Spinal cord (tissue), 10 donors: Measurements from ENCODE around the gene PRUNE2. TPM values are rescaled to one million over a fixed set of nuclear protein-coding genes. Genes with fewer than 3 reads are reported as not detected.
"Not testable (repeated sequence)": the region's sequence is repeated elsewhere in the genome, so short reads cannot be mapped to it uniquely, and the experiment has no call there.

Source experiments
- DNase-seq, 6 donors: peaks; one replicate each; pipeline versions ENCODE4 v3.0.0 to v3.0.0-alpha.2; 2013 to 2015; ENCODE audit warnings: low spot score in 6 of 6, low read depth in 4 of 6
- H3K27ac ChIP-seq: one replicate; pipeline ENCODE4 v1.5.1; 2013; ENCODE audit warnings: low read depth, low read length, control low read depth
- H3K27me3 ChIP-seq: one replicate; pipeline ENCODE4 v1.6.1; 2013; ENCODE audit warnings: low read length; ENCODE audit not compliant: control insufficient read depth, insufficient read depth
- H3K36me3 ChIP-seq: one replicate; pipeline ENCODE4 v1.6.1; 2013; ENCODE audit warnings: low read length; ENCODE audit not compliant: control insufficient read depth, insufficient read depth
- H3K4me1 ChIP-seq: one replicate; pipeline ENCODE4 v1.6.1; 2013; ENCODE audit warnings: low read length; ENCODE audit not compliant: control insufficient read depth, insufficient read depth
- H3K4me3 ChIP-seq: one replicate; pipeline ENCODE4 v1.5.1; 2013; ENCODE audit warnings: low read depth, low read length, control low read depth
- H3K9me3 ChIP-seq: one replicate; pipeline ENCODE4 v1.6.1; 2013; ENCODE audit warnings: low read length; ENCODE audit not compliant: control insufficient read depth, insufficient read depth
- WGBS: methylation state at CpG from one replicate; pipeline ENCODE4 v1.1.5; 2013; ENCODE audit warnings: missing lambda C conversion rate; ENCODE audit not compliant: insufficient coverage; 5-methylcytosine and 5-hydroxymethylcytosine counted together
- polyA plus RNA-seq, 2 donors: library from polyadenylated mRNA; unstranded; fragments of 120-200 nt; gene quantifications; one replicate each; pipeline ENCODE4 v1.2.1, GENCODE V29; 2013; ENCODE audit not compliant: insufficient read length in 2 of 2
- total RNA-seq, 2 donors: library from RNA; depleted of rRNA in 1 of 2; stranded (reverse); fragments of 120-200 nt in 1 of 2; fragments of >200 nt in 1 of 2; gene quantifications; one replicate each; pipeline versions ENCODE4 v1.2.3 to v1.2.4, GENCODE V29; 2013 to 2014
- donor health status: healthy.

The PRUNE2 gene
- total and polyA plus RNA-seq, 4 donors, result 19.7 to 166 (median 50.7) TPM

DNA sequence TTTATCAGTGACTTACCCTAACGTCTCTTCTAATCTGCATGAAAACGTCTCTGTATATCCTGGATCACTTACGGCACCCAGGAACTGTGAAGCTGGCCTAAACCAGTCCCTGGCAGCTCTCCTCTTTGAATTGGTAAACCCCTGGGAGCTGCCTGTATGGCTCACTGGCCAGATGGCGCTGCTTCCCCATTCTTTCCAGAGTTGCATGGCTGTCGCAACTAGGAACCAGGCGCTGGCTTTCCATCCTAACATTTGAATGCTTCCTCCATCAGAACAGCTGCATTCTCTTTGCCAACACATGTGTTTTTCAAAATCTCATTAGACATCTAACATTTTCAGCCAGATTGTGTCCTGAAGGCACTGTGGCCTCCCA is 149.7 kb downstream of the PRUNE2 start:
- no peaks in the 10 kb centered on the region for H3K9me3 ChIP-seq
- no peaks in the 10 kb centered on the region for H3K4me1 ChIP-seq
- H3K27ac ChIP-seq, result no peak overlapping the region
- no peaks in the 10 kb centered on the region for H3K27me3 ChIP-seq
- no peak overlapping the region for H3K4me3 ChIP-seq
- DNase-seq, result peak in 2 of 6 donors; percentile 44 to 82
- WGBS, result 35% methylated on average over 6 of the region's 6 CpGs
- no peaks in the 10 kb centered on the region for H3K36me3 ChIP-seq

DNA sequence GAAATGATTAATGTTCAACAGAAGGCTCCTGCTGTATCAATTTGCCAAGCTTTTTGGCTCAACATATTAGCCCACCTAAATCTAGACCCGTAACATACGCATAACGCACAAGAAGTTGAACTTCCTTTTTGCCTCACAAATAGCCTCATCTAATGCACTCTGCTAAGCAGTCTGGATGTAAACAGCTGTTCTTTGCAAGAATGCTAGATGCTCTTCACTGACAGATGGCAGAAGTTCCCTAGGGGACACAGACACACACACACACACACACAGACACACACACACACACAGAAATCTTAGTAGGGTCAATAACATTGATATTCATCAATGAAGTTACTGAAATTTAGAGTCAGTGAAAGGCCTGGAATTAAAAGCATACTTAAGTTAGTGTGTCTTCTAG is 154.9 kb downstream of the PRUNE2 start:
- Histone ChIP-seq H3K27me3 (no peaks in the 10 kb centered on the region), H3K4me3 (no peak overlapping the region), H3K36me3 (no peaks in the 10 kb centered on the region), H3K4me1 (no peaks in the 10 kb centered on the region), H3K9me3 (no peaks in the 10 kb centered on the region), H3K27ac (no peak overlapping the region)
- peak in 1 of 6 donors; percentile 71 for DNase-seq
- 72% methylated on average over 3 of the region's 3 CpGs for WGBS

DNA sequence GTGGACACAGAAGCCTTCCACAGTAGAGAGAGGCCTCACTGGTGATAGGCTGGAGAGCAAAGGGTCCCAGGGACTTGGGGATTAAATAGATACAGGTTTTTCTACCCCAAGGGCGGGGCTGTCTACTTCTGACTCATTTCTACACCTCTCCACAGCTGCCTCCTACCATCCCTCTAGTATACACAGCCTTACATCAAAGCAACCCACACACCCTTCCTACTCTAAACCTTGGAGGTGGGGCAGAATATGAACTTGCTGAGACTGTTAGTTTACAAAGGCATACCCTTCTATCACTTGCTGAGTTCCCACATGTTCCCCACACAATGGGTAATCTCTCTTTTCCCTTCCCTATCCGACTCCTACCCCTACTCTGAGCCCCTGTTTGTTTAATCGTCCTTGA is 161.6 kb downstream of the PRUNE2 start:
- DNase-seq, result no peak
- no peaks in the 10 kb centered on the region for H3K4me1 ChIP-seq
- H3K36me3 ChIP-seq, result no peaks in the 10 kb centered on the region
- no peak overlapping the region for H3K27ac ChIP-seq
- no peaks in the 10 kb centered on the region for H3K27me3 ChIP-seq
- H3K9me3 ChIP-seq, result no peaks in the 10 kb centered on the region
- 92% methylated on average over 2 of the region's 3 CpGs for WGBS
- no peak overlapping the region for H3K4me3 ChIP-seq

DNA sequence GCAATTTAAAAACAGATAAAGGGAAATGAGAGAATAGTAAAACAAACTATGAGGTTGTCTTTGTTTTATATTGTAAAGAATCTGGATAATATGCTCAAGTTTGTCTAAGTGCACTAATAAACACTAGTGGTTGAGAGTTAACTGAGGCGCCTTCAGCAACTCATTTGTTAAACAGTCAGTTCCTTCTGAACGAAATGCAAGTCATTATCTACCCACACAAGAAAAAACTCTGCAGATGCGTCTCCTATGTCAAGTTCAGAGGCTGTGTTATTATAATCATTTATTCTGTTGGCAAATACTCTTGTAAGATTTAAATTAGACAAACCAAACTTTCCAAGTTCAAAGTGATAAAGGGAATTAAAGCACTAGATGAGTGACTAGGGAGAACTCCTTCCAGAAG is 162.0 kb downstream of the PRUNE2 start:
- Histone ChIP-seq H3K9me3 (no peaks in the 10 kb centered on the region), H3K4me1 (no peaks in the 10 kb centered on the region), H3K27ac (no peak overlapping the region), H3K27me3 (no peaks in the 10 kb centered on the region), H3K4me3 (no peak overlapping the region), H3K36me3 (no peaks in the 10 kb centered on the region)
- WGBS, result no CpG with 5 or more reads among the region's 3 CpGs
- no peak for DNase-seq

DNA sequence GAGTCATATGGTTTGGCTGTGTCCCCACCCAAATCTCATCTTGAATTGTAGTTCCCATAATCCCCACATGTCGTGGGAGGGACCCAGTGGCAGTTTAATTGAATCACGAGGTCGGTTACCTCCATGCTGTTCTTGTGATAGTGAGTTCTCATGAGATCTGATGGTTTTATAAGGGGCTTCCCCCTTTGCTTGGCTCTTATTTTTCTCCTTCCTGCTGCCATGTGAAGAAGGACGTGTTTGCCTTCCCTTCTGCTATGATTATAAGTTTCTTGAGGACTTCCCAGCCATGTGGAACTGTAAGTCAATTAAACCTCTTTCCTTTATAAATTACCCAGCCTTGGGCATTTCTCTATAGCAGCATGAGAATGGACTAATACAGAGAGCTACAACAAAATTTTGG is 163.0 kb downstream of the PRUNE2 start:
- not testable (repeated sequence) for H3K27ac ChIP-seq, H3K4me3 ChIP-seq, H3K9me3 ChIP-seq, H3K4me1 ChIP-seq, H3K27me3 ChIP-seq, H3K36me3 ChIP-seq, DNase-seq
- no CpG with 5 or more reads among the region's 4 CpGs for WGBS

DNA sequence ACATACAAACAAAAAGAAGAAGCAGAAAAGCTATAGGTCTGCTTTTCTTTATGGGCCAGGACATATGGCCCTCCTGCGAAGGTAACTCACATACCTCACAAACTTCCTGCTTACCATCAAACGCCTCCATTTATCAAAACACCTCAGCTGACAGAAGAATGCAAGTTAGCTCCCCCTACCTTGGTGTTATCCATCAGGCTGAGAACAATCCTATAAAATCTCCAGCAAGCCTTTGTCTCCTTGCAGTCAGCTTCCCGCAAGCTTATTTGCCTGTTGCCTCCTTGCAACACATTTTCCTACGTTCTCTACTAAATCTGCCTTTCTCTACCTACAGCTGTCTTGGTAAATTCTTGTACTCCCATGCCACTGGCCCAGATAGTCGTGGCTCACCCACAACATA is 164.4 kb downstream of the PRUNE2 start:
- Histone ChIP-seq H3K36me3 (no peaks in the 10 kb centered on the region), H3K4me1 (no peaks in the 10 kb centered on the region), H3K4me3 (no peak overlapping the region), H3K27ac (no peak overlapping the region), H3K9me3 (no peaks in the 10 kb centered on the region), H3K27me3 (no peaks in the 10 kb centered on the region)
- DNase-seq, result no peak
- 83% methylated on average over 3 of the region's 5 CpGs for WGBS

DNA sequence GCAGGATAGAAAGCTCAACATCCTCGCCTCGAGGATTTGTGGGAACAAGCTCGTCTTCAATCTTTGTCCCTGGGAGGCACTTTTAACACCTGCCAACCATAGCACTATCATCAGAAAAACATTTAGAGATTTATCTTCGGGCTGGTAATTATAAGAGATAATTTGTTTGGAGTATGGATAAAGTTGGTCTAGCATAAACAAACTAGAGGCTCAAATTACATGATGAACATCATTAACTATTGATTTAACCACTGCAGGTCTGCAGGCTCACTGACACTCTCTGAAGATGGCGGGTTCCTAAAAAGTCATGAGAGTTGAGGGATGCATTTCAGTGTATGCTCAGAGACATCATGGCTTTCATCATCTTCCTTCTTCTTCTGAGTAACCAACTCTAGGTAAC is 167.5 kb downstream of the PRUNE2 start:
- Histone ChIP-seq H3K9me3 (no peaks in the 10 kb centered on the region), H3K36me3 (no peaks in the 10 kb centered on the region), H3K27me3 (no peaks in the 10 kb centered on the region), H3K27ac (no peak overlapping the region), H3K4me3 (no peak overlapping the region), H3K4me1 (no peaks in the 10 kb centered on the region)
- no CpG with 5 or more reads among the region's 5 CpGs for WGBS
- no peak for DNase-seq

DNA sequence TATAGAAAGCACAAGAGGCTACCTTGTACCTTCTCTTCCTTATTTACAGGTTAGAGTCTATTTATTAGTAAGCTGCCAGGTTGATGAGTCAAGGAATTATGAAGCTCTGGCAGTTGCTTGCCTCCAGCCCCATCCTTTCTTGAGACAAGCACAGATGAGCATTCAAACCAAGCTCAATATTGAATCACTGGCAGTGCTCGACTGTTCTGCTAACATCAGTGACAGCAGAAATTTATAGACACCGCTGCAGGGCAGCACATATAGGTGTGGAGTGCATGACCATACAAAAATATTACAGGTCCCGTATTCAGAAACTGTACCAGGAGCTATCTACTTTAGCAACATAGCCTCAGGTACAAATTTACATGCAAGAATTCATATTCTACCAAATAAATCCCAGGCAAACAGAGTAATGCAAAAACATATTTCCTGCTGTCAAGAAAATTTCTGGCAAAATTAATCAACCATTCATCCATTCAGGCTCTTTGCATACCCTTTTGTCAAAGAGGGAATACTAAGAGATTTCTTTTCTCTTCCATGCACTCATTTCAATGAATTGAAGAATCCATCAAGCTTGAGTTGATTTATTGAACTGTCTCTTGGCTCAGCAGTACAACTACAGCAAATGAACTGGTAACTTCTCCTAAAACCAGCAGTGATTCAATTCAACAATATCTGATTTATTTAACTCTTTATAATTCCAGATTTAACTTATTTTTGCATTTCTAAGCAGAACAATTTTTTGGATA is 168.6 kb downstream of the PRUNE2 start:
- peak in 1 of 6 donors; percentile 66 for DNase-seq
- H3K9me3 ChIP-seq, result no peaks in the 10 kb centered on the region
- 61% methylated on average over 2 of the region's 3 CpGs for WGBS
- H3K27ac ChIP-seq, result no peak overlapping the region
- H3K36me3 ChIP-seq, result no peaks in the 10 kb centered on the region
- no peaks in the 10 kb centered on the region for H3K27me3 ChIP-seq
- no peaks in the 10 kb centered on the region for H3K4me1 ChIP-seq
- H3K4me3 ChIP-seq, result no peak overlapping the region

DNA sequence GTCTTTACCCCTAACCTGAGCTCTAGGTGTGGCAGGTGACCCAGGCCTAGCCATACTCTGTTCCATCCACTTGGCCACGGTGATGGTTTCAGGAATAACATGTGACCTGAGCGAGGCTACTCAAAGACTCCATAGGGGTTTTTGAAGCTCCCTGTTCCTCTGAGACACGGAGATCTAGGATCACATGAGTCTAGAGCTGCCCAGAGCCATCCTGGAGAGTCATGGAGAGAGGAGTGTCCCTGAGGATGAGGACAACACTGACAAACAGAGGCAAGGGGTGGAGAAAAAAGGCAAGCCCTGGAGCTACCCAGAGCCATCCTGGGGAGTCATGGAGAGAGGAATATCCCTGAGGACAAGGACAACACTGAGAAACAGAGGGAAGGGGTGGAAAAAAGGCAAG is 171.2 kb downstream of the PRUNE2 start:
- 90% methylated on average over 2 of the region's 3 CpGs for WGBS
- Histone ChIP-seq H3K4me1 (no peaks in the 10 kb centered on the region), H3K27me3 (no peaks in the 10 kb centered on the region), H3K36me3 (no peaks in the 10 kb centered on the region), H3K9me3 (no peaks in the 10 kb centered on the region), H3K4me3 (no peak overlapping the region), H3K27ac (no peak overlapping the region)
- DNase-seq, result no peak

DNA sequence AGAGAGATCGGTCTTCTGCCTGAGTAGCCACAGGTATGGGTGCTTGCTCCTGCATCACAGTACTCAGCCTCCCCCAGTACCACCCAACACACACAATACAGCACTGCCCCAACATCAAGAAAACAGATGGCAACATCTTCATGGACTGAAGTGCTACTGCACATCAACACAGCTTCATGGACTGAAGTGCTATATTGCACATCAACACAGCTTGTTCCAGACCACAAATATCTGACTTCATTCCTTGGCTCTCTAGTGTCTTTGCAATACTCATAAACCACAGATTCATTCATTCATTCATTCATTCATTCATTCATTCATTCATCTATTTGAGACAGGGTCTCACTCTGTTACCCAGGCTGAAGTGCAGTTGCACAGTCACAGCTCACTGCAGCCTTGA is 172.8 kb downstream of the PRUNE2 start:
- Histone ChIP-seq H3K27ac (no peak overlapping the region), H3K4me1 (no peaks in the 10 kb centered on the region), H3K27me3 (no peaks in the 10 kb centered on the region), H3K4me3 (no peak overlapping the region), H3K36me3 (no peaks in the 10 kb centered on the region), H3K9me3 (no peaks in the 10 kb centered on the region)
- 100% methylated on average over 1 of the region's 1 CpG for WGBS
- no peak for DNase-seq
